ENCODE measurements around the gene ITGB8.

- TF ChIP-seq POLR2AphosphoS5 (IDR thresholded peaks at IDR 0.05; ENCODE audit: low read depth) (no peak), CTCF (conservative IDR thresholded peaks at IDR 0.05; ENCODE audit: low read depth in 2 of 2) (no peak), CREB1 (CRISPR knock-in tag; IDR thresholded peaks at IDR 0.05; ENCODE audit: low read depth) (no peak), EZH2phosphoT487 (IDR thresholded peaks at IDR 0.05; ENCODE audit: unreplicated experiment) (no peak), JUNB (IDR thresholded peaks at IDR 0.05; ENCODE audit: unreplicated experiment) (no peak), ZNF462 (CRISPR knock-in tag; IDR thresholded peaks at IDR 0.05) (no peak)
Measured at GRCh38 chr7:20284003-20284770, 46.5 kb upstream of the ITGB8 start.

All from GM23338 (cell line).